IPS DF 6.9 (cell line): ENCODE results near the gene NFAM1.

Experiments
- DNase-seq: peaks from one replicate; pipeline ENCODE4 v3.0.0-alpha.2; 2013; ENCODE audit warnings: low read depth, low spot score
- H3K27ac ChIP-seq: one replicate; pipeline ENCODE4 v1.5.1; 2013; ENCODE audit warnings: low read length, control low read depth
- H3K27me3 ChIP-seq: 2 replicates; pipeline ENCODE4 v1.6.1; 2013; ENCODE audit warnings: mild to moderate bottlenecking, low read length; ENCODE audit not compliant: control insufficient read depth, insufficient read depth
- H3K36me3 ChIP-seq: 2 replicates; pipeline ENCODE4 v1.6.1; 2013; ENCODE audit warnings: low read length; ENCODE audit not compliant: control insufficient read depth, insufficient read depth
- H3K4me1 ChIP-seq: 2 replicates; pipeline ENCODE4 v1.6.1; 2013; ENCODE audit warnings: low read length; ENCODE audit not compliant: control insufficient read depth, insufficient read depth
- H3K4me3 ChIP-seq: 2 replicates; pipeline ENCODE4 v1.5.1; 2013; ENCODE audit warnings: mild to moderate bottlenecking, low read length
- H3K9me3 ChIP-seq: 2 replicates; pipeline ENCODE4 v1.6.1; 2013; ENCODE audit warnings: low read length, inconsistent platforms; ENCODE audit not compliant: control insufficient read depth, insufficient read depth
- WGBS: extraction: QIAGEN DNeasy Blood & Tissue Kit; methylation state at CpG from one replicate; pipeline ENCODE4 v1.1.7; 2013; ENCODE audit warnings: mixed read lengths, missing lambda C conversion rate; ENCODE audit not compliant: insufficient read length, insufficient coverage; 5-methylcytosine and 5-hydroxymethylcytosine counted together

NFAM1 gene

GRCh38 chr22:42430528-42431125 lies 1.6 kb downstream of the NFAM1 start:
- Histone ChIP-seq H3K4me3 (no peak overlapping the region), H3K9me3 (no peaks in the 10 kb centered on the region), H3K27ac (no peak overlapping the region), H3K36me3 (no peaks in the 10 kb centered on the region), H3K4me1 (no peaks in the 10 kb centered on the region), H3K27me3 (no peaks in the 10 kb centered on the region)
- DNase-seq: no peak
- no CpG with 5 or more reads among the region's 9 CpGs for WGBS

GRCh38 chr22:42428760-42429159 lies 3.4 kb downstream of the NFAM1 start:
- no peaks in the 10 kb centered on the region for H3K4me1 ChIP-seq
- H3K27me3 ChIP-seq: no peaks in the 10 kb centered on the region
- H3K9me3 ChIP-seq: no peaks in the 10 kb centered on the region
- H3K4me3 ChIP-seq: no peak overlapping the region
- no peak for DNase-seq
- no peak overlapping the region for H3K27ac ChIP-seq
- WGBS: no CpG with 5 or more reads among the region's 3 CpGs
- no peaks in the 10 kb centered on the region for H3K36me3 ChIP-seq

- H3K27me3 ChIP-seq: no peaks in the 10 kb centered on the region
- no CpG with 5 or more reads among the region's 14 CpGs for WGBS
- DNase-seq: no peak
- H3K4me3 ChIP-seq: no peak overlapping the region
- H3K27ac ChIP-seq: no peak overlapping the region
- H3K9me3 ChIP-seq: no peaks in the 10 kb centered on the region
- no peaks in the 10 kb centered on the region for H3K36me3 ChIP-seq
- no peaks in the 10 kb centered on the region for H3K4me1 ChIP-seq
Measured at GRCh38 chr22:42428025-42428424, 4.2 kb downstream of the NFAM1 start.

- H3K27me3 ChIP-seq: no peaks in the 10 kb centered on the region
Measured at GRCh38 chr22:42427167-42427566, 5.0 kb downstream of the NFAM1 start.

GRCh38 chr22:42425989-42426355 lies 6.2 kb downstream of the NFAM1 start:
- H3K4me1 ChIP-seq: no peaks in the 10 kb centered on the region
- H3K36me3 ChIP-seq: no peaks in the 10 kb centered on the region
- no peak overlapping the region for H3K27ac ChIP-seq
- no peaks in the 10 kb centered on the region for H3K27me3 ChIP-seq
- no peaks in the 10 kb centered on the region for H3K9me3 ChIP-seq
- WGBS: no CpG with 5 or more reads among the region's 3 CpGs
- no peak overlapping the region for H3K4me3 ChIP-seq
- no peak for DNase-seq

More at GRCh38 chr22:42427167-42427566, 5.0 kb downstream of the NFAM1 start:
- WGBS: no CpG with 5 or more reads among the region's 9 CpGs
- no peak for DNase-seq
- no peaks in the 10 kb centered on the region for H3K4me1 ChIP-seq
- no peaks in the 10 kb centered on the region for H3K36me3 ChIP-seq
- no peaks in the 10 kb centered on the region for H3K9me3 ChIP-seq
- no peak overlapping the region for H3K4me3 ChIP-seq
- no peak overlapping the region for H3K27ac ChIP-seq

- H3K36me3 ChIP-seq: no peaks in the 10 kb centered on the region
- no peaks in the 10 kb centered on the region for H3K9me3 ChIP-seq
- no peak overlapping the region for H3K4me3 ChIP-seq
- no peak overlapping the region for H3K27ac ChIP-seq
- no peak for DNase-seq
- H3K4me1 ChIP-seq: no peaks in the 10 kb centered on the region
- WGBS: no CpG with 5 or more reads among the region's 12 CpGs
- H3K27me3 ChIP-seq: no peaks in the 10 kb centered on the region
Measured at GRCh38 chr22:42425337-42425988, 6.7 kb downstream of the NFAM1 start.

- no peaks in the 10 kb centered on the region; the same call in 1 of the 2 replicates for H3K36me3 ChIP-seq
- DNase-seq: no peak
- no peaks in the 10 kb centered on the region for H3K4me1 ChIP-seq
- no peaks in the 10 kb centered on the region for H3K27me3 ChIP-seq
- no peak overlapping the region for H3K4me3 ChIP-seq
- no peak overlapping the region for H3K27ac ChIP-seq
- no peaks in the 10 kb centered on the region for H3K9me3 ChIP-seq
- WGBS: no CpG with 5 or more reads among the region's 18 CpGs
Measured at GRCh38 chr22:42419243-42419881, 12.8 kb downstream of the NFAM1 start.

GRCh38 chr22:42418811-42419242 lies 13.4 kb downstream of the NFAM1 start:
- no peaks in the 10 kb centered on the region for H3K9me3 ChIP-seq
- H3K27me3 ChIP-seq: no peaks in the 10 kb centered on the region
- no CpG with 5 or more reads among the region's 12 CpGs for WGBS
- H3K27ac ChIP-seq: no peak overlapping the region
- no peaks in the 10 kb centered on the region; the same call in 1 of the 2 replicates for H3K36me3 ChIP-seq
- no peak for DNase-seq
- no peaks in the 10 kb centered on the region for H3K4me1 ChIP-seq
- H3K4me3 ChIP-seq: no peak overlapping the region

GRCh38 chr22:42417645-42418305 lies 14.4 kb downstream of the NFAM1 start:
- H3K27ac ChIP-seq: no peak overlapping the region
- no peak overlapping the region for H3K4me3 ChIP-seq
- H3K9me3 ChIP-seq: no peaks in the 10 kb centered on the region
- WGBS: no CpG with 5 or more reads among the region's 11 CpGs
- H3K36me3 ChIP-seq: no peaks in the 10 kb centered on the region; the same call in 1 of the 2 replicates
- DNase-seq: no peak
- H3K27me3 ChIP-seq: no peaks in the 10 kb centered on the region
- peaks cover 1% of the 10 kb centered on the region; the same call in 1 of the 2 replicates for H3K4me1 ChIP-seq

GRCh38 chr22:42416671-42417230 lies 15.5 kb downstream of the NFAM1 start:
- no peaks in the 10 kb centered on the region; the same call in 1 of the 2 replicates for H3K36me3 ChIP-seq
- no CpG with 5 or more reads among the region's 18 CpGs for WGBS
- no peaks in the 10 kb centered on the region for H3K9me3 ChIP-seq
- no peak for DNase-seq
- peaks cover 4% of the 10 kb centered on the region; the same call in 1 of the 2 replicates for H3K4me1 ChIP-seq
- H3K27me3 ChIP-seq: no peaks in the 10 kb centered on the region
- H3K4me3 ChIP-seq: no peak overlapping the region
- H3K27ac ChIP-seq: no peak overlapping the region
